Prostate gland (tissue), 2 donors: ENCODE results near the gene CREB5. TPM values are rescaled to one million over a fixed set of nuclear protein-coding genes. Genes with fewer than 3 reads are reported as not detected.

Experiments
- DNase-seq: peaks from one replicate; pipeline ENCODE4 v3.0.0-alpha.2; 2019; ENCODE audit warnings: low spot score
- H3K27ac ChIP-seq, 2 donors: fragments of 200-600 bp; sonication (generic); 2 replicates each; pipeline ENCODE4 v1.5.1; 2017 to 2019
- H3K27me3 ChIP-seq: fragments of 200-600 bp; sonication (generic); replicated peaks from 2 replicates; pipeline ENCODE4 v1.5.1; 2019; ENCODE audit not compliant: insufficient read depth
- H3K36me3 ChIP-seq, 2 donors: fragments of 200-600 bp; sonication (generic); 1 replicate in 1 of 2; 2 replicates in 1 of 2; pipeline versions ENCODE4 v1.5.1 to v1.8.1; 2017 to 2019
- H3K4me1 ChIP-seq: fragments of 200-600 bp; sonication (generic); replicated peaks from 2 replicates; pipeline ENCODE4 v1.5.1; 2019
- H3K4me3 ChIP-seq, 2 donors: fragments of 200-600 bp; sonication (generic); 2 replicates each; pipeline ENCODE4 v1.5.1; 2017 to 2019
- H3K9me3 ChIP-seq: fragments of 200-600 bp; sonication (generic); 2 replicates; pipeline ENCODE4 v1.5.1; 2017
- CTCF ChIP-seq, 4 experiments: fragments of 200-600 bp in 2 of 4; fragments of 450-650 bp in 2 of 4; sonication (generic) in 2 of 4; IDR thresholded peaks; 1 replicate in 3 of 4; 2 replicates in 1 of 4; pipeline ENCODE4 v1.5.1; 2016 to 2019; ENCODE audit warnings: antibody characterized with exemption in 4 of 4, mild to moderate bottlenecking in 2 of 4, moderate library complexity in 2 of 4
- POLR2A ChIP-seq: fragments of 450-650 bp; IDR thresholded peaks from one replicate; pipeline ENCODE4 v1.6.1; 2016; ENCODE audit warnings: antibody characterized with exemption, mild to moderate bottlenecking
- POLR2AphosphoS5 ChIP-seq: sonication (generic); formaldehyde crosslinking; IDR thresholded peaks from one replicate; pipeline ENCODE4 v1.6.1; 2017; ENCODE audit warnings: antibody characterized with exemption
- WGBS: methylation state at CpG from one replicate; pipeline ENCODE4 v1.1.5; 2018; 5-methylcytosine and 5-hydroxymethylcytosine counted together
- intact Hi-C: fragments of 100-400 bp; cut with DNase I; formaldehyde crosslinking; loops from one replicate; pipeline ENCODE4 v1.14.2; 2022
- total RNA-seq, 2 donors: library from RNA; depleted of rRNA; stranded (reverse); fragments of >200 nt; gene quantifications; one replicate each; pipeline ENCODE4 v1.1.0, GENCODE V29; 2016

CREB5 gene
- total RNA-seq, 2 donors from 2014 or later, result 0.46 to 3.4 TPM

GRCh38 chr7:28830846-28831245, 418.5 kb downstream of the CREB5 start:
- Histone ChIP-seq H3K4me3 (no peak overlapping the region), H3K27me3 (no peaks in the 10 kb centered on the region), H3K36me3 (no peaks in the 10 kb centered on the region), H3K4me1 (no peaks in the 10 kb centered on the region), H3K27ac (no peak overlapping the region), H3K9me3 (no peaks in the 10 kb centered on the region)
- intact Hi-C loops, result no loop called here
- WGBS, result 82% methylated on average over 1 of the region's 1 CpG
- DNase-seq, result no peak
- TF ChIP-seq CTCF (IDR thresholded peaks at IDR 0.05) (no peak), POLR2AphosphoS5 (no peak), POLR2A (no peak)

- H3K27ac ChIP-seq, result no peak overlapping the region
- no peak for DNase-seq
- WGBS, result 90% methylated on average over 3 of the region's 3 CpGs
- TF ChIP-seq CTCF (IDR thresholded peaks at IDR 0.05) (no peak), POLR2AphosphoS5 (no peak)
- no peak overlapping the region for H3K4me3 ChIP-seq
- H3K4me1 ChIP-seq, result no peaks in the 10 kb centered on the region
- H3K9me3 ChIP-seq, result no peaks in the 10 kb centered on the region
- no peaks in the 10 kb centered on the region for H3K36me3 ChIP-seq
- H3K27me3 ChIP-seq, result no peaks in the 10 kb centered on the region
- intact Hi-C loops, result no loop called here
Observed at GRCh38 chr7:28832669-28833068, 420.4 kb downstream of the CREB5 start.

GRCh38 chr7:28835800-28836199, 423.5 kb downstream of the CREB5 start:
- H3K4me3 ChIP-seq, result no peak overlapping the region
- H3K27me3 ChIP-seq, result no peaks in the 10 kb centered on the region
- no peaks in the 10 kb centered on the region for H3K9me3 ChIP-seq
- intact Hi-C loops, result no loop called here
- H3K27ac ChIP-seq, result no peak overlapping the region
- no peaks in the 10 kb centered on the region for H3K36me3 ChIP-seq
- no peaks in the 10 kb centered on the region for H3K4me1 ChIP-seq
- TF ChIP-seq POLR2AphosphoS5 (no peak), CTCF (IDR thresholded peaks at IDR 0.05) (no peak), POLR2A (no peak)
- DNase-seq, result no peak

- no peak for TF ChIP-seq CTCF (IDR thresholded peaks at IDR 0.05)
- no peak for TF ChIP-seq POLR2AphosphoS5
- no peak for TF ChIP-seq POLR2A
- no peaks in the 10 kb centered on the region for H3K4me1 ChIP-seq
Observed at GRCh38 chr7:28836716-28837115, 424.4 kb downstream of the CREB5 start.

GRCh38 chr7:28837216-28837615, 424.9 kb downstream of the CREB5 start:
- H3K4me3 ChIP-seq, result no peak overlapping the region
- no peaks in the 10 kb centered on the region for H3K9me3 ChIP-seq
- 100% methylated on average over 1 of the region's 1 CpG for WGBS
- no peaks in the 10 kb centered on the region for H3K36me3 ChIP-seq
- no peaks in the 10 kb centered on the region for H3K4me1 ChIP-seq
- no peaks in the 10 kb centered on the region for H3K27me3 ChIP-seq
- TF ChIP-seq POLR2A (no peak), POLR2AphosphoS5 (no peak), CTCF (IDR thresholded peaks at IDR 0.05) (no peak)
- no peak overlapping the region for H3K27ac ChIP-seq
- intact Hi-C loops, result no loop called here
- no peak for DNase-seq

More at GRCh38 chr7:28836716-28837115, 424.4 kb downstream of the CREB5 start:
- WGBS, result 100% methylated on average over 3 of the region's 3 CpGs
- intact Hi-C loops, result no loop called here
- Histone ChIP-seq H3K27me3 (no peaks in the 10 kb centered on the region), H3K4me3 (no peak overlapping the region), H3K9me3 (no peaks in the 10 kb centered on the region), H3K36me3 (no peaks in the 10 kb centered on the region), H3K27ac (no peak overlapping the region)
- DNase-seq, result no peak
